WTC11 (cell line): ENCODE results near the gene FAM20A. TPM values are rescaled to one million over a fixed set of nuclear protein-coding genes. Genes with fewer than 3 reads are reported as not detected.

Experiments used
- ATAC-seq: fragments of 200-7000 bp; cut with Tn5 transposase; 2 replicates; pipeline ENCODE4 v1.10.0; 2021; ENCODE audit warnings: mild to moderate bottlenecking, moderate library complexity
- CTCF ChIA-PET: fragments of 300-600 bp; sonication (Branson Sonifier 250); formaldehyde crosslinking; loops from one replicate; lab custom pipeline; 2021; ENCODE audit warnings: antibody characterized with exemption; lab: Charles Lee
- POLR2A ChIA-PET: fragments of 350-600 bp; sonication (Branson Sonifier 250); formaldehyde crosslinking; loops from one replicate; lab custom pipeline; 2021; ENCODE audit warnings: antibody characterized with exemption; lab: Charles Lee
- DNase-seq: peaks from one replicate; pipeline ENCODE4 v3.0.0; 2021; ENCODE audit warnings: low spot score
- H3K27ac Mint-ChIP-seq: 2 replicates; pipeline ENCODE4 v1.8.0; 2021; ENCODE audit warnings: mixed read lengths
- H3K27me3 Mint-ChIP-seq: 2 replicates; pipeline ENCODE4 v1.8.0; 2021; ENCODE audit warnings: low read depth, mild to moderate bottlenecking, moderate library complexity, mixed read lengths
- H3K36me3 Mint-ChIP-seq: 2 replicates; pipeline ENCODE4 v1.8.0; 2021; ENCODE audit warnings: mixed read lengths
- H3K4me1 Mint-ChIP-seq: 2 replicates; pipeline ENCODE4 v1.8.0; 2022; ENCODE audit warnings: mixed read lengths
- H3K4me3 Mint-ChIP-seq: 2 replicates; pipeline ENCODE4 v1.8.0; 2021; ENCODE audit warnings: mild to moderate bottlenecking, moderate library complexity, mixed read lengths
- H3K9me3 Mint-ChIP-seq: 2 replicates; pipeline ENCODE4 v1.8.0; 2021; ENCODE audit warnings: mixed read lengths
- ATF2 ChIP-seq: sonication (generic); formaldehyde crosslinking; IDR thresholded peaks from 2 replicates; pipeline ENCODE4 v1.8.1; 2022; ENCODE audit warnings: low read depth, missing genetic modification reagents, borderline replicate concordance
- ATF6 ChIP-seq: sonication (generic); formaldehyde crosslinking; IDR thresholded peaks from 2 replicates; pipeline ENCODE4 v1.8.1; 2023; ENCODE audit warnings: mild to moderate bottlenecking, missing genetic modification reagents
- ESRRA ChIP-seq: sonication (generic); formaldehyde crosslinking; IDR thresholded peaks from 2 replicates; pipeline ENCODE4 v1.8.1; 2022; ENCODE audit warnings: mild to moderate bottlenecking, missing genetic modification reagents, borderline replicate concordance
- GRHL2 ChIP-seq: fragments of 250-450 bp; sonication (Bioruptor Pico); IDR thresholded peaks from 2 replicates; pipeline ENCODE4 v1.8.0; 2022; ENCODE audit warnings: mild to moderate bottlenecking, moderate library complexity; ENCODE audit not compliant: insufficient replicate concordance, severe bottlenecking
- HMGXB4 ChIP-seq: sonication (generic); formaldehyde crosslinking; IDR thresholded peaks from 2 replicates; pipeline ENCODE4 v1.8.1; 2023; ENCODE audit warnings: mild to moderate bottlenecking, moderate library complexity, missing genetic modification reagents
- JUN ChIP-seq: sonication (generic); formaldehyde crosslinking; IDR thresholded peaks from 2 replicates; pipeline ENCODE4 v1.8.0; 2023; ENCODE audit warnings: mild to moderate bottlenecking, missing genetic modification reagents
- MAX ChIP-seq: sonication (generic); formaldehyde crosslinking; IDR thresholded peaks from 2 replicates; pipeline ENCODE4 v1.8.0; 2022; ENCODE audit warnings: mild to moderate bottlenecking, missing genetic modification reagents
- MLX ChIP-seq: sonication (generic); formaldehyde crosslinking; IDR thresholded peaks from 2 replicates; pipeline ENCODE4 v1.8.1; 2023; ENCODE audit warnings: mild to moderate bottlenecking, missing genetic modification reagents, moderate library complexity
- NFATC4 ChIP-seq: fragments of 250-450 bp; sonication (Bioruptor Pico); IDR thresholded peaks from 2 replicates; pipeline ENCODE4 v1.9.0; 2021; ENCODE audit warnings: mild to moderate bottlenecking
- NFE2L1 ChIP-seq: sonication (generic); formaldehyde crosslinking; IDR thresholded peaks from 2 replicates; pipeline ENCODE4 v1.8.1; 2023; ENCODE audit warnings: missing genetic modification reagents
- OVOL2 ChIP-seq: fragments of 250-450 bp; sonication (Bioruptor Pico); IDR thresholded peaks from 2 replicates; pipeline ENCODE4 v1.9.0; 2021; ENCODE audit warnings: mild to moderate bottlenecking, borderline replicate concordance
- SMAD3 ChIP-seq: sonication (generic); formaldehyde crosslinking; IDR thresholded peaks from 2 replicates; pipeline ENCODE4 v1.8.0; 2022; ENCODE audit warnings: missing genetic modification reagents, mild to moderate bottlenecking, borderline replicate concordance
- TEAD4 ChIP-seq: sonication (generic); formaldehyde crosslinking; IDR thresholded peaks from 2 replicates; pipeline ENCODE4 v1.8.0; 2022; ENCODE audit warnings: mild to moderate bottlenecking, missing genetic modification reagents
- ZMAT4 ChIP-seq: fragments of 250-450 bp; sonication (Bioruptor Pico); IDR thresholded peaks from 2 replicates; pipeline ENCODE4 v1.9.0; 2021; ENCODE audit warnings: mild to moderate bottlenecking
- ZNF281 ChIP-seq: sonication (generic); formaldehyde crosslinking; IDR thresholded peaks from 2 replicates; pipeline ENCODE4 v1.8.0; 2023; ENCODE audit warnings: mild to moderate bottlenecking, missing genetic modification reagents
- ZNF317 ChIP-seq: sonication (generic); formaldehyde crosslinking; IDR thresholded peaks from 2 replicates; pipeline ENCODE4 v1.8.1; 2023; ENCODE audit warnings: low read depth, mild to moderate bottlenecking, moderate library complexity, missing genetic modification reagents, borderline replicate concordance
- ZNF423 ChIP-seq: fragments of 250-450 bp; sonication (Bioruptor Pico); IDR thresholded peaks from 2 replicates; pipeline ENCODE4 v2.1.2; 2022; ENCODE audit warnings: mild to moderate bottlenecking, moderate library complexity
- ZNF512 ChIP-seq: sonication (generic); formaldehyde crosslinking; IDR thresholded peaks from 2 replicates; pipeline ENCODE4 v1.8.1; 2022; ENCODE audit warnings: missing genetic modification reagents, borderline replicate concordance
- total RNA-seq: library from RNA; stranded (reverse); gene quantifications from 3 replicates; pipeline ENCODE4 v1.2.3, GENCODE V29; 2021

The FAM20A gene
- total RNA-seq, 1 experiment from 2014 or later = 5.8 TPM

- H3K27me3 Mint-ChIP-seq = no peaks in the 10 kb centered on the region
- peaks cover 13% of the 10 kb centered on the region for H3K4me1 Mint-ChIP-seq
- TF ChIP-seq MAX (CRISPR knock-in tag) (no peak), ATF2 (no peak), ESRRA (no peak), NFATC4 (CRISPR knock-in tag) (no peak), ATF6 (CRISPR knock-in tag) (no peak), ZMAT4 (CRISPR knock-in tag) (no peak)
- DNase-seq (no peak), ATAC-seq (no peak)
- H3K36me3 Mint-ChIP-seq = peaks cover 10% of the 10 kb centered on the region
- H3K27ac Mint-ChIP-seq = no peak overlapping the region
- ChIA-PET POLR2A (no interaction called here), CTCF (no interaction called here)
- H3K4me3 Mint-ChIP-seq = no peak overlapping the region
- peaks cover 32% of the 10 kb centered on the region for H3K9me3 Mint-ChIP-seq
These were observed 12.1 kb downstream of the FAM20A start for GRCh38 chr17:68589086-68589485.

GRCh38 chr17:68588362-68588761 lies 12.8 kb downstream of the FAM20A start:
- ChIA-PET CTCF (interaction anchor here (1.0 kb wide), 1 partner anchor 26 kb away, joined by 3 read pairs; no protein-coding TSS in a partner anchor), POLR2A (no interaction called here)
- TF ChIP-seq OVOL2 (CRISPR knock-in tag) (no peak), MLX (CRISPR knock-in tag) (no peak), ZNF423 (no peak), GRHL2 (CRISPR knock-in tag) (no peak), JUN (CRISPR knock-in tag) (no peak), ZNF512 (CRISPR knock-in tag) (no peak), TEAD4 (CRISPR knock-in tag) (no peak), NFE2L1 (CRISPR knock-in tag) (no peak), SMAD3 (no peak), ZNF317 (CRISPR knock-in tag) (no peak), ATF2 (no peak), HMGXB4 (CRISPR knock-in tag) (no peak), ZNF281 (CRISPR knock-in tag) (no peak)
- peaks cover 33% of the 10 kb centered on the region for H3K9me3 Mint-ChIP-seq
- H3K4me3 Mint-ChIP-seq = no peak overlapping the region
- no peaks in the 10 kb centered on the region for H3K27me3 Mint-ChIP-seq
- ATAC-seq (no peak), DNase-seq (no peak)
- peaks cover 10% of the 10 kb centered on the region for H3K36me3 Mint-ChIP-seq
- peaks cover 13% of the 10 kb centered on the region for H3K4me1 Mint-ChIP-seq
- no peak overlapping the region for H3K27ac Mint-ChIP-seq
